ENCODE data around the gene RNU2-1. TPM values are rescaled to one million over a fixed set of nuclear protein-coding genes. Genes with fewer than 3 reads are reported as not detected.

RNU2-1 gene
- total and polyA plus RNA-seq, 4 donors = 5,157 TPM; not detected in 3

- no peak for TF ChIP-seq CTCF (IDR thresholded peaks at IDR 0.05; ENCODE audit: control extremely low read depth, extremely low read depth)
- no peaks in the 10 kb centered on the region for H3K9me3 ChIP-seq (ENCODE audit: control insufficient read depth in 4 of 4, insufficient read depth in 3 of 4, low read length in 3 of 4)
- H3K36me3 ChIP-seq (ENCODE audit: control insufficient read depth in 4 of 4, insufficient read depth in 4 of 4, low read length in 4 of 4) = peaks cover 0 to 23% (median 11%) of the 10 kb centered on the region in 4 donors
- H3K27me3 ChIP-seq (ENCODE audit: control insufficient read depth in 3 of 3, insufficient read depth in 3 of 3, low read length in 2 of 3) = no peaks in the 10 kb centered on the region
- WGBS, 2 donors = 92 to 95% methylated on average over 2 of the region's 2 CpGs
- no peak overlapping the region for H3K27ac ChIP-seq (ENCODE audit: low read depth in 1 of 2, low read length in 1 of 2)
- DNase-seq = no peak
- H3K4me1 ChIP-seq (ENCODE audit: control insufficient read depth in 5 of 5, insufficient read depth in 5 of 5, low read length in 5 of 5) = peaks cover 0 to 4% (median 2%) of the 10 kb centered on the region in 5 donors
- no peak for ATAC-seq (ENCODE audit: insufficient read depth, low FRiP score)
- H3K9ac ChIP-seq (ENCODE audit: insufficient read depth in 1 of 2, low read length in 2 of 2) = no peak overlapping the region
- no peak overlapping the region for H3K4me3 ChIP-seq
Measured at GRCh38 chr17:43219001-43219400, 14.8 kb downstream of the RNU2-1 start.

- H3K36me3 ChIP-seq (ENCODE audit: control insufficient read depth in 4 of 4, insufficient read depth in 4 of 4, low read length in 4 of 4) = peaks cover 0 to 28% (median 12%) of the 10 kb centered on the region in 4 donors
- 96 to 100% methylated on average over 2 of the region's 2 CpGs for WGBS, 2 donors
Measured at GRCh38 chr17:43217614-43218087, 16.1 kb downstream of the RNU2-1 start.

GRCh38 chr17:43216762-43217613 lies 16.8 kb downstream of the RNU2-1 start:
- no peak for DNase-seq
- Histone ChIP-seq H3K4me1 (ENCODE audit: control insufficient read depth in 5 of 5, insufficient read depth in 5 of 5, low read length in 5 of 5) (peaks cover 0 to 16% (median 10%) of the 10 kb centered on the region in 5 donors), H3K27me3 (ENCODE audit: control insufficient read depth in 3 of 3, insufficient read depth in 3 of 3, low read length in 2 of 3) (no peaks in the 10 kb centered on the region), H3K27ac (ENCODE audit: low read depth in 1 of 2, low read length in 1 of 2) (no peak overlapping the region), H3K4me3 (no peak overlapping the region), H3K9ac (ENCODE audit: insufficient read depth in 1 of 2, low read length in 2 of 2) (no peak overlapping the region), H3K36me3 (ENCODE audit: control insufficient read depth in 4 of 4, insufficient read depth in 4 of 4, low read length in 4 of 4) (peaks cover 0 to 28% (median 11%) of the 10 kb centered on the region in 4 donors), H3K9me3 (ENCODE audit: control insufficient read depth in 4 of 4, insufficient read depth in 3 of 4, low read length in 3 of 4) (no peaks in the 10 kb centered on the region)
- no peak for TF ChIP-seq CTCF (IDR thresholded peaks at IDR 0.05; ENCODE audit: control extremely low read depth, extremely low read depth)
- WGBS, 2 donors = 95 to 97% methylated on average over 4 of the region's 4 CpGs
- no peak for ATAC-seq (ENCODE audit: insufficient read depth, low FRiP score)

More at GRCh38 chr17:43217614-43218087, 16.1 kb downstream of the RNU2-1 start:
- no peak for DNase-seq
- ATAC-seq (ENCODE audit: insufficient read depth, low FRiP score) = peak; percentile 4
- no peak for TF ChIP-seq CTCF (IDR thresholded peaks at IDR 0.05; ENCODE audit: control extremely low read depth, extremely low read depth)
- H3K4me3 ChIP-seq = no peak overlapping the region
- H3K27ac ChIP-seq (ENCODE audit: low read depth in 1 of 2, low read length in 1 of 2) = no peak overlapping the region
- H3K9ac ChIP-seq (ENCODE audit: insufficient read depth in 1 of 2, low read length in 2 of 2) = no peak overlapping the region
- no peaks in the 10 kb centered on the region for H3K27me3 ChIP-seq (ENCODE audit: control insufficient read depth in 3 of 3, insufficient read depth in 3 of 3, low read length in 2 of 3)
- H3K9me3 ChIP-seq (ENCODE audit: control insufficient read depth in 4 of 4, insufficient read depth in 3 of 4, low read length in 3 of 4) = no peaks in the 10 kb centered on the region
- peaks cover 0 to 14% (median 5%) of the 10 kb centered on the region in 5 donors for H3K4me1 ChIP-seq (ENCODE audit: control insufficient read depth in 5 of 5, insufficient read depth in 5 of 5, low read length in 5 of 5)
